Measurements from ENCODE around the gene SFSWAP. TPM values are rescaled to one million over a fixed set of nuclear protein-coding genes. Genes with fewer than 3 reads are reported as not detected.

Gene SFSWAP
- total and polyA plus RNA-seq, 8 donors, result 14.8 to 194 (median 45.2) TPM

DNA sequence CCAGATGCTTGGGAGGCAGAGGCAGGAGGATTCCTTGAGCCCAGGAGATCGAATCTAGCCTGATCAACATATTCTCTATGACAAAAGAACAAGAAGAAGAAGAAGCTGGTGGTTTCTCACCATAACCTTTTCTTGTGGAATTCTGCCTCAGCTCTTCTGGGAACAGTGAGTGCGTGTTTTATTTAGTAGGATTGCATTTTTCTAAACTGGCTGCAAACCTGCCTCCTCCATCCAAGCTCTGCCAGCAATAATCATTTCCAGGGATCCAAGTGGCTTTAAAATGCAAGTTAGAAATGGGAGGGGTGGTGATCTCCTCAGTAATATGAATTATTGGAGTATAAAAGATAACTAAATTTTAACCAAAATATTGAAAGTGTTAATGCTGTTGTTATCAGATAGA is 71.2 kb downstream of the SFSWAP start:
- no peaks in the 10 kb centered on the region for H3K27me3 ChIP-seq
- 90 to 99% (median 95%) methylated on average over 2 of the region's 2 CpGs for WGBS, 5 donors
- H3K9me3 ChIP-seq, result no peaks in the 10 kb centered on the region
- no peak for TF ChIP-seq CTCF (IDR thresholded peaks at IDR 0.05)
- H3K4me1 ChIP-seq, result peaks cover 0 to 7% (median 0%) of the 10 kb centered on the region in 4 donors
- peaks cover 57 to 90% (median 89%) of the 10 kb centered on the region in 4 donors for H3K36me3 ChIP-seq
- intact Hi-C loops (cut with DNase I; ENCODE audit: low total_unique reads), result no loop called here
- no peak overlapping the region for H3K27ac ChIP-seq
- no peak for DNase-seq
- H3K4me3 ChIP-seq, result no peak overlapping the region

DNA sequence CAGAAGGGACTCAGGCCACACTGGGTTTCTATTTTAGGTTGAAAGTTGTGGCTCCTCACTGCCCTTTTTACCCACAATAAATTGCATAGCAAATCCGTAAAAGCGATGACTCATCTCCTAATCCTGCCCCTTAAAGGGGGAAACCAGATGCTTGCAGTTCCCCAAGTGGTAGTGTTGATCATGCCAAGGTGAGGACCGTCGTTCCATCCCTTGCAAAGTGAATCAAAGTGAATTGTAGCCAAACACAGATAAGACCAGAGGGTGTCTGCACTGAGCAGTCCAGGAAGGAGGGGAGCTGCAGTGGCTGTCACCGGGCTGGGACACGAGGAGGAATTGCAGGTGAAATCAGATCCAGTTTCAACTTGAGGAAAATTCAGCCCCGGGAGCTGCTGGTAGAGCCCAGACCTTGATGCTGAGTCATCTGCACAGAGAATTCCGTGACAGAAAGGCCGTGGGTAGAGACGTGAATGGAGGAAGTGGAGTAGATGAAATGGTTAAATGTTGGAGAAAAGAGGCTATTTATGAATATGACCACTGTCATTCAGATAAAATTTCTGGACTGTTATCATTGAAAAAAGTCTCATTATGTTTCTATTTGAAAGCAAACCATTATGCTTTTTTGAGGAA is 73.1 kb downstream of the SFSWAP start:
- intact Hi-C loops (cut with DNase I; ENCODE audit: low total_unique reads), result no loop called here
- DNase-seq, result no peak
- H3K4me1 ChIP-seq, result peaks cover 0 to 7% (median 0%) of the 10 kb centered on the region in 4 donors

GRCh38 chr12:131784909-131785762 is 74.2 kb downstream of the SFSWAP start:
- peaks cover 56 to 91% (median 90%) of the 10 kb centered on the region in 4 donors for H3K36me3 ChIP-seq
- WGBS, 5 donors, result 88 to 92% (median 89%) methylated on average over 30 of the region's 30 CpGs
- intact Hi-C loops (cut with DNase I; ENCODE audit: low total_unique reads), result no loop called here
- H3K4me3 ChIP-seq, result no peak overlapping the region
- H3K27me3 ChIP-seq, result no peaks in the 10 kb centered on the region
- H3K27ac ChIP-seq, result no peak overlapping the region
- peaks cover 0 to 7% (median 0%) of the 10 kb centered on the region in 4 donors for H3K4me1 ChIP-seq
- TF ChIP-seq EP300 (IDR thresholded peaks at IDR 0.05) (no peak), POLR2A (IDR thresholded peaks at IDR 0.05) (no peak), CTCF (IDR thresholded peaks at IDR 0.05) (no peak), POLR2AphosphoS5 (IDR thresholded peaks at IDR 0.05) (no peak)
- no peaks in the 10 kb centered on the region for H3K9me3 ChIP-seq
- no peak for DNase-seq

More for the DNA sequence above, 73.1 kb downstream of the SFSWAP start:
- Histone ChIP-seq H3K36me3 (peaks cover 59 to 91% (median 89%) of the 10 kb centered on the region in 4 donors), H3K9me3 (no peaks in the 10 kb centered on the region), H3K27ac (no peak overlapping the region), H3K4me3 (no peak overlapping the region), H3K27me3 (no peaks in the 10 kb centered on the region)
- TF ChIP-seq EP300 (IDR thresholded peaks at IDR 0.05) (no peak), CTCF (IDR thresholded peaks at IDR 0.05) (no peak), POLR2A (IDR thresholded peaks at IDR 0.05) (no peak), POLR2AphosphoS5 (IDR thresholded peaks at IDR 0.05) (no peak)
- 63 to 84% (median 71%) methylated on average over 10 of the region's 10 CpGs for WGBS, 5 donors

DNA sequence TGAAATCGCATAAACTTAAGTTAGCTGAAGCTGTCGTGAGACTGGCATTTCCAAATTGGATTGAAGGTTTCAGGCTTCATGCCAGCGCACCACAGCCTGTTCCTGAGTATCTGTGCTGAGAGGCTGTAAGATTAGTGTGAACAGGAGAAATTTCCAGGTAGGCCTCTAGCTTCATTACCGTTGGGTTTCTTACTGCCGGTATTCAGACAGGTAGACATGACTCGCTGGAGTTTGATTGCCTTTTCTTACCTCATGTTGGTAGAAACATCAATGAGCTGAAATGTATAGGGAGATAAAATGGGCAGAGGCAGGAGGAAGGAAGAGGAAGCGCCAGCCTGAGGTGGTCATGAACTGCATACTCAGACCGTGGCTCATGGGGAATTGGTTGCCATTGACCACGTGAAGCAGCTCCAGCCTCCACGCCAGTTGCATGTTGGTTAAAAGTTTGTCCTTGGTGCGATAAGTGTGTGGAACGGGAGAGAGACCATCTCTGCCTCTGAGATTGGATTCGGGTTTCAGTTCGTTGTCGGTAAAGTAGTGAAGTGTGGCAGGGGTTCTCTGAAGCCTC is 75.0 kb downstream of the SFSWAP start:
- 91 to 95% (median 94%) methylated on average over 15 of the region's 15 CpGs for WGBS, 5 donors
- Histone ChIP-seq H3K4me1 (peaks cover 0 to 7% (median 0%) of the 10 kb centered on the region in 4 donors), H3K4me3 (no peak overlapping the region), H3K36me3 (peaks cover 56 to 91% (median 90%) of the 10 kb centered on the region in 4 donors), H3K27me3 (no peaks in the 10 kb centered on the region), H3K9me3 (no peaks in the 10 kb centered on the region), H3K27ac (no peak overlapping the region)
- TF ChIP-seq EP300 (IDR thresholded peaks at IDR 0.05), result no peak
- no peak for DNase-seq
- intact Hi-C loops (cut with DNase I; ENCODE audit: low total_unique reads), result no loop called here

Measured in stomach (tissue), 9 donors.